SK-N-MC (cell line): ENCODE measurements around the gene GEMIN5.

Experiments used
- EZH2 ChIP-seq: fragments of 200-600 bp; sonication (generic); IDR thresholded peaks from one replicate; pipeline ENCODE4 v1.6.1; 2017; ENCODE audit warnings: antibody characterized with exemption
- POLR2AphosphoS5 ChIP-seq: IDR thresholded peaks from 2 replicates; pipeline ENCODE4 v1.6.1; 2012; ENCODE audit warnings: mild to moderate bottlenecking, low read depth, low read length, borderline replicate concordance

DNA sequence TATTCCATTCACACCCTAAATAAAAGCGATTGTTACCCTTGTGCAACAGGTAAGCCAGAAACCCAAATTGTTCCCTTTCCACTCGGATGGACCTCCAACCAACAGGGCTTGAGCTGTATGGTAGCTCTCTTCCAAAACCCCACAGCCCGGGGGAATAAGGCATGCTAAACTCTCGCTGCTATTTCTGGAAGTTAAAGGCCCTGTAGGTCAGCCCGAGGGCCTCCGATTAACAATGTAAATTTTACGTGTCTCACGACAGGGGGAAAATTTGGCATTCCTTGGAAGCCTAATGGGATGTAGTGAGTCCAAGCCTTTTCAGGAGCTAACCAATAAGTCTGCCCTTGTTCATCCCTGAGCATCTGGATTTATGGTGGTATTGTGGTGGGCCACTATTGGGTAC lies 53.6 kb downstream of the GEMIN5 start:
- no peak for TF ChIP-seq EZH2
- no peak for TF ChIP-seq POLR2AphosphoS5
